ENCODE measurements around the gene ALKBH8. TPM values are rescaled to one million over a fixed set of nuclear protein-coding genes. Genes with fewer than 3 reads are reported as not detected.

The ALKBH8 gene
- total and polyA plus RNA-seq, 2 of the 13 experiments (the other 11 are each of a cell fraction or from before 2014, with no cell fraction given) = 2.4 to 9.1 TPM

- no peak overlapping the region for H2AFZ ChIP-seq (ENCODE audit: low read length)
- in situ Hi-C loops (cut with HindIII; ENCODE audit: extremely low pct_ligation_motif_present, low pct_unique_long_range_greater_than_20kb) (no loop called here), intact Hi-C loops (cut with micrococcal nuclease; ENCODE audit: unreplicated experiment) (no loop called here)
- H3K9ac ChIP-seq (ENCODE audit: insufficient read depth, low read depth, low read length) = no peak overlapping the region
- no peaks in the 10 kb centered on the region for H3K79me2 ChIP-seq (ENCODE audit: insufficient read depth, low read length)
- BruUV-seq (replicated peaks) = no TSS peak
- ChIA-PET POLR2A (no interaction called here), CTCF (ENCODE audit: low intra/inter-chr PET ratio, low total read pairs) (no interaction called here)
- no peak overlapping the region for H3K4me2 ChIP-seq (ENCODE audit: low read depth, low read length)
- TF ChIP-seq TAF15 (IDR thresholded peaks at IDR 0.05; ENCODE audit: low read depth, low read length, poor library complexity, severe bottlenecking) = no peak
- TF ChIP-seq FOXO4 (CRISPR knock-in tag; conservative IDR thresholded peaks at IDR 0.05) = no peak
- TF ChIP-seq ZBTB7A (CRISPR knock-in tag; IDR thresholded peaks at IDR 0.05) = no peak
- TF ChIP-seq SP5 (CRISPR knock-in tag; IDR thresholded peaks at IDR 0.05; ENCODE audit: borderline replicate concordance, low read depth) = no peak
- TF ChIP-seq, protein P1, sequence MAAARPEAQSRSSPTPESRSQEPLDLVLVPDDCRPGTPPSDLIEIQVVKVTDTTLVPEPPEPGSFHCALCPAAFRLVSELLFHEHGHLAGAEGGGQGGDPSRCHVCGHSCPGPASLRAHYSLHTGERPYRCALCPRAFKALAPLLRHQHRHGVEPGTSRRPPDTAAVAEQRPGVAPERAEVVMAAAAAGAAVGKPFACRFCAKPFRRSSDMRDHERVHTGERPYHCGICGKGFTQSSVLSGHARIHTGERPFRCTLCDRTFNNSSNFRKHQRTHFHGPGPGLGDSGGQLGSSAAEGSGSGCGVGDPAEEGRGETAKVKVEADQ (CRISPR knock-in tag; IDR thresholded peaks at IDR 0.05; ENCODE audit: borderline replicate concordance) = no peak
- no peak for TF ChIP-seq TCF12 (IDR thresholded peaks at IDR 0.05)
- no peak for TF ChIP-seq TCF12 (CRISPR knock-in tag; IDR thresholded peaks at IDR 0.05)
- no peak for TF ChIP-seq ZNF792 (CRISPR knock-in tag; IDR thresholded peaks at IDR 0.05)
- TF ChIP-seq ATF4 (CRISPR knock-in tag; IDR thresholded peaks at IDR 0.05) = no peak
- TF ChIP-seq TP53 (CRISPR knock-in tag; conservative IDR thresholded peaks at IDR 0.05) = no peak
- TF ChIP-seq LBX2 (CRISPR knock-in tag; IDR thresholded peaks at IDR 0.05; ENCODE audit: borderline replicate concordance) = no peak
- TF ChIP-seq PLRG1 (conservative IDR thresholded peaks at IDR 0.05) = no peak
- no peak for TF ChIP-seq ADNP (CRISPR knock-in tag; IDR thresholded peaks at IDR 0.05)
- TF ChIP-seq SP4 (CRISPR knock-in tag; IDR thresholded peaks at IDR 0.05) = no peak
- TF ChIP-seq ELF3 (CRISPR knock-in tag; IDR thresholded peaks at IDR 0.05) = no peak
- TF ChIP-seq, protein P2, sequence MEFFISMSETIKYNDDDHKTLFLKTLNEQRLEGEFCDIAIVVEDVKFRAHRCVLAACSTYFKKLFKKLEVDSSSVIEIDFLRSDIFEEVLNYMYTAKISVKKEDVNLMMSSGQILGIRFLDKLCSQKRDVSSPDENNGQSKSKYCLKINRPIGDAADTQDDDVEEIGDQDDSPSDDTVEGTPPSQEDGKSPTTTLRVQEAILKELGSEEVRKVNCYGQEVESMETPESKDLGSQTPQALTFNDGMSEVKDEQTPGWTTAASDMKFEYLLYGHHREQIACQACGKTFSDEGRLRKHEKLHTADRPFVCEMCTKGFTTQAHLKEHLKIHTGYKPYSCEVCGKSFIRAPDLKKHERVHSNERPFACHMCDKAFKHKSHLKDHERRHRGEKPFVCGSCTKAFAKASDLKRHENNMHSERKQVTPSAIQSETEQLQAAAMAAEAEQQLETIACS (CRISPR knock-in tag; IDR thresholded peaks at IDR 0.05) = no peak
- TF ChIP-seq MTF2 (CRISPR knock-in tag; IDR thresholded peaks at IDR 0.05; ENCODE audit: borderline replicate concordance) = no peak
- no peak for TF ChIP-seq ZBTB38 (CRISPR knock-in tag; IDR thresholded peaks at IDR 0.05)
- TF ChIP-seq CENPT (CRISPR knock-in tag; IDR thresholded peaks at IDR 0.05; ENCODE audit: low read depth) = no peak
- no peaks in the 10 kb centered on the region for H3K9me3 ChIP-seq (ENCODE audit: low read length)
- DNase-seq (ENCODE audit: low spot score) = no peak
- H3K4me1 ChIP-seq (ENCODE audit: insufficient read depth, low read length) = peaks cover 21% of the 10 kb centered on the region
- no peaks in the 10 kb centered on the region for H3K36me3 ChIP-seq (replicated peaks in 1 of 2; ENCODE audit: control insufficient read depth in 1 of 2, insufficient read depth in 2 of 2, low read length in 2 of 2)
- FAIRE-seq = no peak
- ATAC-seq = no peak
- H3K27me3 ChIP-seq (ENCODE audit: control insufficient read depth in 1 of 2, insufficient read depth in 2 of 2, low read length in 2 of 2) = peaks cover 0 to 37% of the 10 kb centered on the region in 2 experiments; a peak in 3 of 5 replicates
- H4K20me1 ChIP-seq (ENCODE audit: insufficient read depth, low read length) = no peaks in the 10 kb centered on the region
- WGBS (ENCODE audit: low lambda C conversion rate) = 31% methylated on average over 4 of the region's 4 CpGs
- H3K4me3 ChIP-seq (replicated peaks in 1 of 3; ENCODE audit: insufficient read depth in 1 of 3, low read depth in 2 of 3, low read length in 3 of 3) = no peak overlapping the region
- H3K27ac ChIP-seq (ENCODE audit: extremely low read length, insufficient read depth, low read length) = no peak overlapping the region
Measured at GRCh38 chr11:107593951-107594350, 28.4 kb upstream of the ALKBH8 start.
